Umbilical cord (tissue), 2 donors: Measurements from ENCODE around the gene SHH. TPM values are rescaled to one million over a fixed set of nuclear protein-coding genes. Genes with fewer than 3 reads are reported as not detected.

ENCODE experiments used
- DNase-seq: peaks from one replicate; pipeline ENCODE4 v3.0.0-alpha.2; 2015; ENCODE audit warnings: low spot score
- total RNA-seq: library from RNA; depleted of rRNA; stranded (reverse); fragments of >200 nt; gene quantifications from one replicate; pipeline ENCODE4 v1.2.3, GENCODE V29; 2014; ENCODE audit warnings: low replicate concordance; ENCODE audit not compliant: insufficient read depth

Gene SHH
- 1.2 TPM for total RNA-seq

GRCh38 chr7:155811895-155812761 is at the start of gene SHH:
Gene SHH (minus strand): TSS chr7:155812463. CDS start chr7:155812122, 341 bp downstream.
- peak; percentile 22 for DNase-seq

DNA sequence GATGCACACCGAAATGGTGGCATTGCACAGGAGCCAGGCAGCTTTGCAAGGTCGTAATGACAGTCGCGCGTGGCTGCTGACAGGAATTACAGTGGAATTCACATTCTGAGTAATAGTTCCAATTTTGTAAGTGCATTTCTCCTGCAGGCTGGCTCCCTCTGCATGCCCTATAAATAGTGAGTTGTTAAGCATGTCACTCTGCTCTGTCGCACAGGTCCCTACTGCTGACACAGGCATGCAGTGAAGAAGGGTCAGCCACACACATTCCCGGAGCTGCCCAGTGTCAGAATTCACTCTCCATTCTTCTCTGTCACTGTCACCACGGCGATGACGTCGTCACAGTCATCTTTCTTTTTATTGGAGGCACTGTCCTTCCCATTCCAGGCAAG is 49.2 kb upstream of the SHH start:
- DNase-seq = no peak

GRCh38 chr7:155860840-155861479 is 48.7 kb upstream of the SHH start:
- peak; percentile 76 for DNase-seq

DNA sequence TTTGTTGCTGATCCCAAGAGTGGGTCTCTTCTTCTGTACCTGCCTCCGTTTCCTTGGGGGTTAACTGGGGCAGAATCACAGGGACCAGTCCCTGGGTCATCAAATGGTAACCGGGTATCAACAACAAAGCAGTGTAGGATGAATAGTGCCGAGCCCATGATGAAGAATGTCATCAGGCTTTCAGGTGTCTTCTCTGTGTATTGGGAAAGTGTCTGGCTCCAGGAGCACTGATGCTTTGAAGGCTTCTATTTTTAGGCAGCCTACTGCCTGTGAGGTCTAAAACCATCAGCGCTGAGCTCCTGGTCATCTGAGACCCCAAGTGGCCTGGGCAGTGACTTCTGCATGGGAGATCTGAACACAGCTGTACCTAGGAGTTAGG is 48.2 kb upstream of the SHH start:
- no peak for DNase-seq

DNA sequence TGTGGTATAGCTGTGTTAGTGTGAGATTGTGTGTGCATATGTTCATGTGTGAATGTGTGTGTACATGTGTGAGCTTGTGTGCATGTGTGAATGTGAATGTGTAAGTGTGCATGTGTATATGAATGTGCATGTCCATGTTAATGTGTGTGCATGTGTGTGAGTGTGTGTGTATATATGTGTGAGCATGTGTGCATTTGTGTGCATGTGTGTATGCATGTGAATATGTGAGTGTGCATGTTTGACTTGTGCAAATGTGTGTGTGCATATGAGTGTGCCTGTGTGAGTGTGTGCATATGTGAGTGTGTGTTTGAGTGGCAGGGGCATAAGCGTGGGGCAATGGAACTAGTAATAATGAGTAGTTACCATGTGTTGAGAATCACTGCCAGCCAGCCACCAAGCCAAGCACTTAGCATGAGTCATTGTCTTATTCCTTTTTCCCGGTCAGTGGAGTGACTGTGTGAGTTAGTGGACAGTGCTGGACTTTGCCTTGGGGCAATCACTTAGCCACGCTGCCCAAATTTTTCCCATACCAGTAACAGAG is 46.3 kb upstream of the SHH start:
- no peak for DNase-seq

- no peak for DNase-seq
Observed at GRCh38 chr7:155857141-155857540, 44.9 kb upstream of the SHH start.

DNA sequence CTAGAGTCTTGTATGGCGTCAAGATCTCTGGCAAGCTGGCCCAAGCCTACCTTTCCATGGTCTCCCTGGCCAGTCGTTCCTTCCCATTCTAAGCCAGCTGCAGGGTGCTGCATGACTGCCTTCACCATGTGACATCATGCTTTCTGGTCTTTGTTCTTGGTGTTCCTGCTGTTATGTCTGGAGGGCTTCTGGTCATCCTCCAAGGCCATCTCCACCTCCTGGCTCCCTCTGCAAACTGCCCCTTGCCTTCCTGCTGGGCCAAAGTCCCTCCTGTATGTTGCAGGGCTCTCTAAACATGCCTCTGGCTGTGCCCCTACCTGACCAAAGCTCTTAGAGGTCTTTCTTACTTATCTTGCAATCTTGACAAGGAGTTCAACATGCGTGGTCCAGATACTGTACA is 44.4 kb upstream of the SHH start:
- no peak for DNase-seq

GRCh38 chr7:155852426-155853301 is 40.4 kb upstream of the SHH start:
- DNase-seq = no peak

GRCh38 chr7:155851892-155852291 is 39.6 kb upstream of the SHH start:
- DNase-seq = no peak

DNA sequence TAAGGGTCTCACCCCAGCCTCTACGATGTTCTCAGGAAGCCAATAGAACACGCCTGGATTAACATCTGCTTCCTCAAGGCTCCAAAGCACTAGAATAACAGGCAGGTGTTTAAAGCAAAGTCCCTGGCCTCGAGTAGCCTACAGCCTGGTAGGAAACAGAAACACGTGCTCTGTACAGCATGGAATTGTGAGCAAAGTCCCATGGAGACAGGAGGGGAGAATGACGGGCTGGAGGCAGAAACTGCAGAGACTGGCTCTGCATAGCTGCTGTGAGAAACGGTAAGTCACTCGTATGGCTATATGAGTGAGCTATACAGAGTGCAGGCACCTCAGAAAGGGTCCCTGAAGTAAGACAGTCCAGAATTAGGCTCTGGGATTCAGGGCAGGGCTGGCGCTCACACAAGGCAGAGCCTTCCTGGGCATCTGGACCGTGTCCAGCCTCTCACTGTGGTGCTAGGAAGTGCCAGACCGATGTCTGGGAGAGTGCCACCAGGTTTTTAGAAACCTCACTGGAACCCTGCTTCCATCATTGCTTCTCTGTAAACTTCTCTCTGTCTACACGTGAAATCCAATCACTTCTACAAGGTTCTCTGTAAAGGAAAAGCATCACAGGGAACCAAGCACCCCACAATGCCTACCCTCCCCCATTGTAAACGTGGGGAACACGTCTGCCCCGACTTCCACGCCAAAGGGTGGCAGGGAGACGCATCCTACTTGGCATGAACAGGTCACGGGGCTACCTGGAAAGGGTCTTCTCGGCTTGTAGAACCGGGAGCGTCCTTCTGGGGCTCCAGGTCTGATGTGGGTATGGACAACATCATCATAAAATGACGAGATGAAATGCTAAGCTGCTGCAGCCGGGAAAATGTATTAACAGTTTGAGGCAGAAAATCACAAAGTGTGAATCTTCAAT is 38.8 kb upstream of the SHH start:
- no peak for DNase-seq

DNA sequence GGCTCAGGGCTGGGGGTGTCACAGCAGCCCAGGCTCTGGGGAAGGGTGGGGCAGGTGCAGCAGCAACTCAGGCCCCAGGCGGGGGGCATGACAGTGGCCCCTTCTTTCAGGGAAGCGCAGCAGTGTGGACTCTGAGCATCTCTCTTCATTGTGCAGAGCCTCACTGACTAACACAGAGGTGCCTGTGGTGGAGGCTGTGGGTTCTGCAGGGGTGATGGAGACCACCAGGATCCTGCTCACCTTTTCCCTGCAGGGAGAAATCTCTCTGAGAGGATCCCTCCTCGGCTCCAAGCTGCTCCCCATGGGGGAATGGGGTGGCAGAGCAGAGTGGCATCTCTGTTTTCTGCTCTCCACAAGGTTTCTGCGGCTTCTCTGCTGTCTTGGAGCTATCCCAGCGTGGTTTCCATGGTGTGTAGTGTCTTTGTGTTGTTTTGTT is 37.8 kb upstream of the SHH start:
- no peak for DNase-seq

- no peak for DNase-seq
Observed at GRCh38 chr7:155848691-155849669, 36.7 kb upstream of the SHH start.

- no peak for DNase-seq
Observed at GRCh38 chr7:155847821-155848435, 35.7 kb upstream of the SHH start.

GRCh38 chr7:155846936-155847335 is 34.7 kb upstream of the SHH start:
- no peak for DNase-seq

GRCh38 chr7:155846156-155846555 is 33.9 kb upstream of the SHH start:
- no peak for DNase-seq

DNA sequence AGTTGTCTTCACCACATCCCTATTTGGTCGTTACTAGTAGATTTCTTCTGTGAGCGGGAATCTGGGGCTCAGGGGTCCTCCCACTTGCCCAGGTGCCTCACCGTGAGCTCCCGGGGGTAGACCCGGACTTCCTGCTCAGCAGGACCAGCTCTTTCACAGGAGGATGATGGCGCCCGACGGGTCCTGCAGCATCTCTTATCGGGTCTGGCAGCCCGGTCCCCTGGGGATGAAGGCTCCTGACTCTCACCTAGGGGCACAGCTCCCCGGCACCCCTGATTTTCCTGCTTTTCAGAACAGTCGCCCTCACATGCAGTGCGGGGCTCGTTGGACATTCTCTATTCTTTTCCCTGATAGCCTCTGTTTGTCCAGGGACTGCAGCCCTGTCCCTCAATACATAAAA is 33.0 kb upstream of the SHH start:
- DNase-seq = no peak

DNA sequence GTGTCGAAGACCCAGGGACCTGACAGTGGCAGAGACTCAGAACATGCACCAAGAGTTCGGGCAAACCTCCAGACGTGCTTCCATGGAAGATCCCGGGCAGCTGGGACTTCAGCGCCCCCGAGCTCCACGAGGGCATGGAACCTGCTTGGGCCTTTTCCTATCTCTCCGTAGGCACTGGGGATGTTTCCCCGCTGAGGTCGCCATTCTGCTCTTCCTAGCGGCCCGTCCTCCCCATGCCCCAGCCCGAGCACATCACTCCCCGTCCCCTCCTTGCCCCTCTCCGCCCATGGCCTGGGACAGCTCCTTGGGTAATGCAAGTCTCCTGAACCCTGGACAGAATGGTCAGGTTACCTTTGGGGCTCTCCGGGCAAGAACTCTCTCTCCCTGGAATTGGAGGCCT is 32.3 kb upstream of the SHH start:
- no peak for DNase-seq

GRCh38 chr7:155844019-155844453 is 31.8 kb upstream of the SHH start:
- peak; percentile 1 for DNase-seq

- no peak for DNase-seq
Observed at GRCh38 chr7:155843426-155844018, 31.3 kb upstream of the SHH start.
